TTC549 (cell line): Measurements from ENCODE around the gene NANOS3.
A peak's percentile ranks its signal among the peaks of the same experiment; 100 is the strongest.

ENCODE experiments used
- FAIRE-seq: peaks from 2 replicates; lab custom pipeline; 2012; peaks lifted over from hg19 to GRCh38; lab: Jason Lieb, UNC

Gene NANOS3

GRCh38 chr19:13885826-13886365 lies 9.0 kb downstream of the NANOS3 start:
- no peak for FAIRE-seq

GRCh38 chr19:13887018-13887436 lies 10.1 kb downstream of the NANOS3 start:
- no peak for FAIRE-seq

GRCh38 chr19:13887517-13887916 lies 10.6 kb downstream of the NANOS3 start:
- no peak for FAIRE-seq

- FAIRE-seq = no peak
These were observed 11.3 kb downstream of the NANOS3 start for GRCh38 chr19:13888281-13888680.

DNA sequence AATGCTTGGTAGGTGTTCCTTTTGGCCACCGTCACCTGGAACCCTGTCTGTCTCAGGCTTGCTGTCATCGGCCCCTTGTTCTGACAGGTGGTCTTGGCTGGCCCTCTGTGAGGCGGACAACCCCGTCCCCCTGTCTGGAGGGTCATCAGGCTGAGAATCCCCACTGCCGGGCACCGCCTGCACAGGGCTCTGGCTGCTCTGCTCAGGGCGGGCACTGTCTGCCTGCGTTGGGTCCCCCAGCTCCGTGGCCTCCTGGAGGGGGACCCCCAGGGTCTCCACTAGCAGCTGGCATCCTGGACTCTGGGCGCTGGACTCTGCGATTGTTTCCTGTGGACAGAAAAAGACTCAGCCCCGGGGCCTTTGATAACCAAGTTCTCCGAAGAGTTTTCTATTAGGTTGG lies 13.2 kb downstream of the NANOS3 start:
- FAIRE-seq = no peak

GRCh38 chr19:13892870-13893269 lies 15.9 kb downstream of the NANOS3 start:
- no peak for FAIRE-seq

- FAIRE-seq = no peak
These were observed 17.6 kb downstream of the NANOS3 start for GRCh38 chr19:13894552-13894951.

- peak; percentile 94 for FAIRE-seq
These were observed 19.3 kb downstream of the NANOS3 start for GRCh38 chr19:13896227-13896626.

- FAIRE-seq = no peak
These were observed 22.5 kb downstream of the NANOS3 start for GRCh38 chr19:13899393-13899792.

DNA sequence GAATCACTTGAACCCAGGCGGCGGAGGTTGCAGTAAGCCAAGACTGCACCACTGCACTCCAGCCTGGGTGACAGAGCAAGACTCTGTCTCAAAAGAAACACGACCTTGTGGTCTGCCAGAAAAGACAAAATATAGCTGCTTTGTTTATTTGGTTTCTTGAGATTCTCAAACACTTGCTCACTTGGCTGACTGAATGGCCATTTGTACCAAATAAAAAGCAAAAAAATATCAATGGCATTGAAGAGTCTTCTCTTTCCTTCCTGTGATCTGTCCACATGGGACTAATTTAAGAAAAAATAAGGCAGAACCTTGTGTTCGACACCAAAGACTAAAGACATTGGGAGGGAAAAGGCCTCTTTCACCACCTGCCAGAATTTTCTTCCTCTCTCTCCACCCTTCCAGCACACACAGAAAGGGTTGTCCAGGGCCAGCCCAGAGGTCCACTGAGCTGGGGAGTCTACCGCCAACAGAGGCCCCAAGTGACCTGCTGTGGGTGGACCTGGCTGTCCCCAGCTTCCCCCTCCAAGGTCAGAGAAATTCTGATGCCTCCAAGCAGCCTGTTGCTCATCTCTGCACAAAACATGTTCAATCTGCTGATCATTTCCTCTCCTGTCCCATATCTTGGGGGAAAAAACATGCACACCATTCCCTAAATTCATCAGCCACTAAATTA lies 23.1 kb downstream of the NANOS3 start:
- no peak for FAIRE-seq

GRCh38 chr19:13902993-13903555 lies 26.1 kb downstream of the NANOS3 start:
- no peak for FAIRE-seq

GRCh38 chr19:13905634-13906520 lies 28.9 kb downstream of the NANOS3 start, which contains the start of the genes BRME1 and CC2D1A:
TSS of gene BRME1 (minus strand) at chr19:13906117. CDS start at chr19:13904892, 1,225 bp downstream.
TSS of gene CC2D1A (plus strand) at chr19:13906201. CDS start at chr19:13906442, 241 bp downstream.
- FAIRE-seq = no peak

GRCh38 chr19:13906521-13906904 lies 29.6 kb downstream of the NANOS3 start:
- FAIRE-seq = no peak

GRCh38 chr19:13906910-13907309 lies 30.0 kb downstream of the NANOS3 start:
- FAIRE-seq = no peak

GRCh38 chr19:13908674-13909073 lies 31.7 kb downstream of the NANOS3 start:
- no peak for FAIRE-seq

- no peak for FAIRE-seq
These were observed 32.5 kb downstream of the NANOS3 start for GRCh38 chr19:13909430-13909829.

GRCh38 chr19:13913352-13913751 lies 36.4 kb downstream of the NANOS3 start:
- FAIRE-seq = no peak

- FAIRE-seq = no peak
These were observed 37.8 kb downstream of the NANOS3 start for GRCh38 chr19:13914777-13915176.

DNA sequence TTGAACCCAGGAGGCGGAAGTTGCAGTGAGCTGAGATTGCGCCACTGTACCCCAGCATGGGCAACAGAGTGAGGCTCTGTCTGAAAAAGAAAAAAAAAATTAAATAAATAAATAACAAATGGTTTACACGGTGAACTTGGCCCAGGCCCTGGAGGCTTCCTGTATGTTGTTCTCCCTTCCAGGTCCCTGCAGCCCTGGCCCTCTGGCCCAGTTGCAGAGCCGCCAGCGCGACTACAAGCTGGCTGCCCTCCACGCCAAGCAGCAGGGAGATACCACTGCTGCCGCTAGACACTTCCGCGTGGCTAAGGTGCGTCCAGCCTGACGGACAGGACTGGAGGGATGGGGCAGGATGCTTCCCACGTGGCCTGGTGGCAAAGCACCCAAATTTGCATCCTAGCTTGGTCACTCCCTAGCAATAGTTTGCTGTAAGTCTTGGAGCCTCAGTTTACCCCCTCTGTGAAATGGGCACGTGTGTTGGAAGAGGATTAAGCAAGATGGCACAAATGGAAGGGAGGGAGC lies 41.0 kb downstream of the NANOS3 start:
- FAIRE-seq = no peak

- FAIRE-seq = no peak
These were observed 41.9 kb downstream of the NANOS3 start for GRCh38 chr19:13918726-13919411.

- FAIRE-seq = no peak
These were observed 43.6 kb downstream of the NANOS3 start for GRCh38 chr19:13920524-13920923.
